ENCODE measurements around the gene CRELD2.

Gene CRELD2

DNA sequence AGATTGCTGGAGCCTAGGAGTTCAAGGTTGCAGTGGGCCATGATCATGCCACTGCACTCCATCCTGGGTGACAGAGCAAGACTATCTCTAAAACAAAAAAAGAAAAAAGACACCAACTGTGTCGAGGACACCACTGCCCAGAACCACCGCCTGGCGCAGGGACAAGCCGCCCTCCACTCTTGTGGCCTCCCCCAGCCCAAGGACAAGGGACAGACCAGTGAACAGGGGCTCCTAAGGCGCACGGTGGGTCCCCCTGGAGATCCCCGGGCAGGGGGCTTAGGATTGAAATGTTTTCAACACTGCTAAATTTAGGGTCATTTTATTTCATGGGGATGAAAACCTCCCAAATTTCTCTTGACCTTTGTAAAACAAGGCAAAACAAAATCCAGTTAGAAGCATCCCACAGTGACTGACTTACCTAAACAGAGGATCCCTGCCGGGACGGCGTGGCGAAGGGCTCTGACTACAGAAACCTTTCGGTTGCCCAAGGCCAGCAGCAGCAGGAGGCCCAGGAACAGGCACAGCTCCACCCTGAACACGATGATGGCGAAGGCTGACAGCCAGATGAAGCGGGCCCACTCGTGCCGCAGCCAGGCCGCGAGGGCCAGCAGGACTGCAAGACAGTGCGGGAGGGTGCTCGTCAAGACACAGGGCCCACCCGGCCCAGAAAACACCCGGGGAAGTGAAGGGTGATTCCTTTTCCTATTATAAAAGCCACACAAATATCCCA, 8.8 kb upstream of the CRELD2 start:
- DNase-seq (ENCODE audit: low read depth, low spot score) = no peak
- H3K27ac ChIP-seq = no peak overlapping the region

DNA sequence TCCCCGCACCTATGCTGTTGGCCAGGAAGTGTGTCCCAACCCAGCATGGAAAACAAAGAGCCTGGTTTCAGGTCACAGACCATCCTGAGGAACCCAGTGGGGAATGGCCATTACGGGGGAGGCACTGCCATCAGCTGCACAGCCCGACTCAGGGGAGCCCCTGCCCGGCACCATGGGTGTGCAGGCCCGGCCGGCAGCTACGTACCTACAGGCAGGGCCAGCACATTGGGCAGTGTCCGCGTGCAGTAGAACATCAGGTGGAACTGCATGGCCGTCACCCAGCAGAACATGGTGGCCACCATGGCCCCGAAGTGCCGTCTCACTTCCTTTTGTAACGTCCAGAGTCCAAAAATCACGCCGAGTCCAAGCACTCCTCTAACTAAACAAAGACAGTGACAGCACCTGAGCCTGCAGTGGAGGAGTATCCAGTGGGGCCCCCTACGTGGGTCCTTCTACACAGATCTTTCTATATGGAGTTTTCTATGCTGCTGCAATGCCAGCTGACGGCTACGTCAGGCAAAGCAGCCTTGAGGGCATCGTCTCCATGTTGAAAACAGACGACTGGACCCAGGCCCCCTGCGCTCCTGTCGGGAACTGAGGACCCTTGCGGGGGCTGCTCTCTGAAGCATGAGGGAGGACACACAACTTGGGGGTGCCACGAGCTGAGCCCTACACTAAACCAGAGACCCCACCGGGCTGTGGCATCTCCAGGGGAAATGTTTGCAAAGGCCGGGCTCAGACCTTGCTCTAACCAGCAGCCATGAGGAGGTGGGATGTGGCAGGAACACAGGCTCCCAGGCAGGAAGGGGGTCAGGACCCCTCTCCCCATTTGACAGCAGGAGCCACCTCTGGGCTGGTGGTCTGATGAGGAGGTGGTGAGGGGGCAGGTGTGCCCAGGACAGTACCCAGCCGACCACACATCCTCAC, 7.9 kb upstream of the CRELD2 start:
- H3K27ac ChIP-seq = no peak overlapping the region
- DNase-seq (ENCODE audit: low read depth, low spot score) = no peak

DNA sequence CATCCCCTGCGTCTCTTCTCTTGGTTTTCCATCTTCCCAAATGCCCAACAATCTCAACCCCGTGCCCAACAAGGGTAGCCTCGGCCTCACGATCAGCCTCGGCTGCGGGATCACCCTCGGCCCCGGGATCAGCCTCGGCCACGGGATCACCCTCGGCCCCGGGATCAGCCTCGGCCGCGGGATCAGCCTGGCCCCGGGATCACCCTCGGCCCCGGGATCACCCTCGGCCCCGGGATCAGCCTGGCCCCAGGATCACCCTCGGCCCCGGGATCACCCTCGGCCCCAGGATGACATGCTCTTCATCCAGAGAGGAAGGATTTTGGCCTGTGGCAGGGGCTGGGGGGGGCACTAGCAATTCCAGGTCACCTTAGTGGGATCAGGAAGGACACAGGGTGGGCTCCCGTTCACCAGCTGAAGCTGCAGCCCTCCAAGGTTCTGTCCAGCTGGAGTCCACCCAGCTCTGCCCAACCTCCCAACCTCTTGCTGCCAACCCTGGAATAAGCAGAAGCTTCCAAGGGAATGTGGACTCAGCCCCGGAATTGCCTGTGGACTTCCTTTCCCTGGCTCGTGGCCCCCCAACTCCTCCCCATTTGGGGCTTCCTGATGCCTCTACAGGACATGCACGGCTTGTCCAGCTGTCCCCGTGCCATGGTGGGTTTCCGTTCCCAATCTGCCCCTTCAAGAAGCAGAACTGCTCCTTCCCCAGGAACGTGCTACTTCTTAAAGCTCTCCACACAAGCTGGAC, 6.4 kb upstream of the CRELD2 start:
- no peak overlapping the region for H3K27ac ChIP-seq
- no peak for DNase-seq (ENCODE audit: low read depth, low spot score)

GRCh38 chr22:49913026-49913425, 5.4 kb upstream of the CRELD2 start:
- no peak for DNase-seq (ENCODE audit: low read depth, low spot score)

GRCh38 chr22:49913446-49913845, 5.0 kb upstream of the CRELD2 start:
- H3K27ac ChIP-seq = no peak overlapping the region
- DNase-seq (ENCODE audit: low read depth, low spot score) = no peak

More at GRCh38 chr22:49913026-49913425, 5.4 kb upstream of the CRELD2 start:
- H3K27ac ChIP-seq = no peak overlapping the region

GRCh38 chr22:49914256-49914655, 4.2 kb upstream of the CRELD2 start:
- H3K27ac ChIP-seq = no peak overlapping the region
- no peak for DNase-seq (ENCODE audit: low read depth, low spot score)

- H3K27ac ChIP-seq = no peak overlapping the region
- no peak for DNase-seq (ENCODE audit: low read depth, low spot score)
Measured at GRCh38 chr22:49915610-49916009, 2.8 kb upstream of the CRELD2 start.

DNA sequence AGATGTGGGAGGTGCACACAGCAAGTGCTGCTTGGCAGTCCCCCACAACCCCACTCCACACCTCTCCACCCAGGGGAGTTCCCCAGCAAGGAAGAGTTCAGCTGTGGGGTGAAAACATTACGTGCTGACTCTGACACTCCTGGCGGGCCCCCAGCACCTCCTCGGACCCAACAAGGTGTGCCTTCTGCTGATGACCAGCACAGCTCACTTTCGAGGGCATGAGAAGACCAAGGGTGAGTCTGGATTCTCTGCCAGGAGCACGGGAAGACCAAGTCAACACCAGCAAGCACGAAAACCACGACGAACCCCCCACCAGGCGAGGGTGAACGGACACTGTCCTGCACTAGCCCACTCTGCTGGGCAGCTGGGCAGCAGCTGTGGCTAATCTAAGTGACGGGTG, 1.6 kb upstream of the CRELD2 start:
- H3K27ac ChIP-seq = no peak overlapping the region
- DNase-seq (ENCODE audit: low read depth, low spot score) = no peak

DNA sequence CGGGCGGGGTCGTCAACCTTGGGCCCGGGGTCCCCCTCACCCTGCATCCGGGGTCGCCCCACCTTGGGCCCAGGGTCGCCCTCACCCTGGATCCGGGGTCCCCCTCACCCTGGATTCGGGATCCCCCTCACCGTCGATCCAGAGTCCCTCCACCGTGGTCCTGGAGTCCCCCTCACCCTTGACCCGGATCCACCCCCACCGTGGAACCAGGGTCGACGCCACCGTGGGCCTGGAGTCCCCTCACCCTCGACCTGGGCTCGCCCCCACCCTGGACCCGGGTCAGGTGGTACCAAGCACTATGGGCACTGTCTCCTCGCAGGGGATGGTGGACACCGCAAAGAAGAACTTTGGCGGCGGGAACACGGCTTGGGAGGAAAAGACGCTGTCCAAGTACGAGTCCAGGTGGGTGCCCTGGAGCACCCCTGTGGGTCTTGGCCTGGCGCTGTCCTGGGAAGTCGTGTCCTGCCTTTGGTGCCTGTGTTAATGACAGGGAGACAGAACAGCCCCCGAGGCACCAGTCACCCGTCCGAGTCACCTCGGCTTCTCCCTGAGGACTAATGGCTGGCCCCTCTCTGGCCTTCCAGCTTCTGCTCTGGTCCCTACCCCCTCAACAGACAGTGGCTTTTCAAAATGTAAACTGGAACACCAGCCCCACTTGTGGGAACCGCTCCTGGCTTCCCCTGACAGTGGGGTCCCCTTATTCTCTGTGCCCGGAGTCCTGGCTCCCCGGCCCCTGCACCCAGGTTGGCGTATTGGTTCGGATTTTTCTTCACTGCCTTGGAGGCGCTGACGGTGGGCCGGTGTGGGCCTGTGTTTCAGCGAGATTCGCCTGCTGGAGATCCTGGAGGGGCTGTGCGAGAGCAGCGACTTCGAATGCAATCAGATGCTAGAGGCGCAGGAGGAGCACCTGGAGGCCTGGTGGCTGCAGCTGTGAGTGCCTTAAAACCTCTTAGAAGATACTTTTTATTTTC, 762 bp downstream of the CRELD2 start:
- no peak for DNase-seq (ENCODE audit: low read depth, low spot score)
- H3K27ac ChIP-seq = no peak overlapping the region

DNA sequence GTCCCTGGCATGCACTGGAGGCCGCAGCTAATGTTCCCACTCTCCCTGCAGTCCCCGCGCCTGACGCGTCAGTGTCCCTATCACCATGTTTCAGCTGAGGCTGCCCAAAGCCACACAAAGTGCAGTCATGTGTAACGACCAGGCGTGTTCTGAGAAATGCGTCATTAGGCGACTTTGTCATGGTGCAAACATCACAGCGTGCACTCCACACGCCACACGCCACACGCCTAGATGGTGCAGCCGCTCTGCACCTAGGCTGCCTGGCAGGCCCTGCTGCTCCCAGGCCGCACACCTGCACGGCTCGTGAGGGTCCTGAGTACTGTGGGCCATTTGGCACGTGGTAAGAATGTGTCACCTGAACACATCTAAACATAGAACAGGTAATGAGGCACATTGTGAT, 2.4 kb downstream of the CRELD2 start:
- DNase-seq (ENCODE audit: low read depth, low spot score) = no peak
- H3K27ac ChIP-seq = no peak overlapping the region

GRCh38 chr22:49921508-49922278, 3.3 kb downstream of the CRELD2 start:
- H3K27ac ChIP-seq = no peak overlapping the region
- DNase-seq (ENCODE audit: low read depth, low spot score) = no peak

DNA sequence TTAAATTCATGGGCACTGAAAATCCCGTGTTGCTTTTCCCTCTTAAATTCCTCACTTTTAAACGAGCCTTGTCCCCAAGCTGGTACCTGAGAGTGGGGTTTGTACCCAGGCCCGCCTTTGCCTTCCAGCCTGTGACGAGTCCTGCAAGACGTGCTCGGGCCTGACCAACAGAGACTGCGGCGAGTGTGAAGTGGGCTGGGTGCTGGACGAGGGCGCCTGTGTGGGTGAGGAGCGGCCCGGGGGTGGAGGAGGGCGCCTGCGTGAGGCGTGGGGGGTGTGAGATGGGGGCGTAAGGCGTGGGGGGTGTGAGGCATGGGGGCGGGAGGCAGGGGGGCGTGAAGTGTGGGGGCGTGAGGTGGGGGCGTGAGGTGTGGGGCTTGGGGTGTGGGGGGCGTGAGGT, 4.0 kb downstream of the CRELD2 start:
- H3K27ac ChIP-seq = no peak overlapping the region
- DNase-seq (ENCODE audit: low read depth, low spot score) = no peak

- DNase-seq (ENCODE audit: low read depth, low spot score) = no peak
- no peak overlapping the region for H3K27ac ChIP-seq
Measured at GRCh38 chr22:49922926-49923325, 4.5 kb downstream of the CRELD2 start.

- H3K27ac ChIP-seq = no peak overlapping the region
- no peak for DNase-seq (ENCODE audit: low read depth, low spot score)
Measured at GRCh38 chr22:49923445-49923844, 5.0 kb downstream of the CRELD2 start.

DNA sequence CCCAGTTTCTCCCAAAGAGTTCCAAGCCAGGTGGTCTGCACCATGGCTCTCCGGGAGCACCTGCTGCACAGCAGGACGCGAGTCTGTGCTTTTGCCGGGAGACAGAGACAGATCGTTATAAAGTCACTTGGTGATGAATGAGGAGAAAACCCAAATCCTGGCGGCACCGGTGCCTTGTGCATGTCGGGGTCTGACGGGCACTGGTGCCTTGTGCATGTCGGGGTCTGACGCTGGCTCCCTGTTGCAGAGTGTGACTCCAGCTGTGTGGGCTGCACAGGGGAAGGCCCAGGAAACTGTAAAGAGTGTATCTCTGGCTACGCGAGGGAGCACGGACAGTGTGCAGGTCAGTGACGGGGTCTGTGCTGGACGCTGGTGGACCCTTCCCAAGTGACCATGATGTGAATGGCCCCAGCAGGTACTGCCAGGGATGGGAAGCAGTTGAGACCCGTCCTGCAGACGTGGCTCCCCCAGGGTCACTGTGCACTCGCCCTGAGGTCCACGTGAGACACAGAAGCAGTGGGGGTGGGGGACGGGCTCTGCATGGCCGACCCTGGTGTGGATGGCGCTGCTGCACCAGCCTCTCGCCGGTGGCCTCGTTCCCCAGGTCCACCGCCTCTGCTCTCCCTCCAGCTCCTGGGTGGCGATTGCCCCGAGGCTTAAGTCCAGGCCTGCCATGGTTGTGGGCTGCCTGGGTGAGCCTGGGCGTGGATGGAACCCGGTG, 5.8 kb downstream of the CRELD2 start:
- H3K27ac ChIP-seq = no peak overlapping the region
- DNase-seq (ENCODE audit: low read depth, low spot score) = no peak

DNA sequence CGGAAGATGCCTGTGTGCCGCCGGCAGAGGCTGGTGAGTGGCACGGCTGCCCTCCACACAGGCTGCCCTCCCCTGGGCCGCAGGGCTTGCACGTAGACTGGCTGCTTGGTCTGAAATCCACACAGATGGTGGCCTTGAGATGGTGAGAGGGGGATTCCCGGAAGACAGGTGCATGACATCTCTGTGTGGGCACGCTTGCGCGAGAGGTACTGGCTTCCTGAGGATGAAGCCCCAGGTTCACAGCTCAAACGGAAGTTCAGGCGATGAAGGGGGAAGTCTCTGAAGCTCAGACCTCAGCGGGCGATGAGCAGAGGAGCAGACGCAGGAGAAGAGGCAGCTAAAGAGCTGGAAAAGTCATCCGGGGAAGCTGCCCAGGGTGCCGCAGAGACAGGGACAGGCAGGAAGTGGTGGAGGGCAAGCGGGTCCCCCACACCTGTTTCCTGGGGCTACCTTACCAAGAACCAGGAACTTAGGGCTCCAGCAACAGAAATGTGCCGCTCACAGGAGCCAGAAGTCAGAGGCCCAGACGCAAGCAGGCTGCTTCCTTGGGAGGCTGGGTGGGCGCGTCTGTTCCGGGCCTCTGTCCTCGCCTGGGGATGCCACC, 7.2 kb downstream of the CRELD2 start:
- H3K27ac ChIP-seq = no peak overlapping the region
- no peak for DNase-seq (ENCODE audit: low read depth, low spot score)

DNA sequence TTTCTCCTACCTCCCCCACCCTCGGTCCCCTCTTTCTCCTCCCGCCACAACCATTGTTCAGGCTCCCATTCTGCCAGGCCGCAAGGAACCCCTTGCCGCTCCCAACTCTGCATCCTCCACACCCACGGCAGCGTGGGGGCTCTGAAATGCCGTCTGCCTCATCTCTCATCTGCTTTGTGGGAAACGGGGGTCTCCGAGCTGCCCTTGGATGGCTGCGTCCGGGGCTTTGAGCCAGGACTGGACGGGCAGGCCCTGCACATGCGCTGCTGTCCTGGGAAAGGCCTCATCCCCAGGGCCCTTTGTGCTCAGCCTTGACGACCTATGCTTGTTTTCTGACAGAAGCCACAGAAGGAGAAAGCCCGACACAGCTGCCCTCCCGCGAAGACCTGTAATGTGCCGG, 8.5 kb downstream of the CRELD2 start:
- no peak overlapping the region for H3K27ac ChIP-seq
- DNase-seq (ENCODE audit: low read depth, low spot score) = no peak

Data from epithelial cell of prostate (primary cell).